K562 (cell line): ENCODE data around the gene GGT6. TPM values are rescaled to one million over a fixed set of nuclear protein-coding genes. Genes with fewer than 3 reads are reported as not detected.

Experiments used
- ATAC-seq: fragments of 200-7000 bp; cut with Tn5 transposase; 3 replicates; pipeline ENCODE4 v1.9.1; 2020; ENCODE audit warnings: moderate library complexity
- BruUV-seq: library from RNA; stranded (reverse); fragments of 400-500 nt; replicated peaks from 2 replicates; lab custom pipeline; 2021; lab: Mats Ljungman, UMichigan
- CTCF ChIA-PET: fragments of 300-600 bp; formaldehyde crosslinking; extraction: SDS; loops from one replicate; lab custom pipeline; 2021; ENCODE audit warnings: low intra/inter-chr PET ratio; lab: Yijun Ruan, JAX
- POLR2A ChIA-PET: fragments of 300-600, 350-650 bp; sonication (Branson Sonifier 250); formaldehyde crosslinking; extraction: SDS; loops from one replicate; lab custom pipeline; 2021; ENCODE audit warnings: antibody characterized with exemption, inconsistent platforms; lab: Yijun Ruan, JAX
- DNase-seq, 4 experiments: peaks; one replicate each; pipeline versions ENCODE4 v3.0.0 to v3.0.0-alpha.2; 2011 to 2018; ENCODE audit warnings: low spot score in 3 of 4, mixed read lengths in 3 of 4; ENCODE audit errors: extremely low read depth in 1 of 4
- FAIRE-seq: peaks from 2 replicates; lab custom pipeline; 2011; peaks lifted over from hg19 to GRCh38; lab: Jason Lieb, UNC
- H2AFZ ChIP-seq: 2 replicates; pipeline ENCODE4 v1.6.0; 2011; ENCODE audit warnings: low read depth, low read length, control low read depth, inconsistent platforms
- H3K27ac ChIP-seq: fragments of 200-600 bp; 3 replicates; pipeline ENCODE4 v1.8.0; 2011; ENCODE audit warnings: low read depth, mild to moderate bottlenecking, control low read depth, inconsistent platforms, low read length, moderate library complexity, mixed read lengths; ENCODE audit errors: extremely low read depth
- H3K27me3 ChIP-seq, 2 experiments: fragments of 300-600 bp in 1 of 2; 2 replicates in 1 of 2; 3 replicates in 1 of 2; pipeline versions ENCODE4 v1.6.0 to v1.8.0; 2011; ENCODE audit warnings: inconsistent platforms in 2 of 2, low read length in 2 of 2, mild to moderate bottlenecking in 1 of 2, mixed read lengths in 1 of 2, moderate library complexity in 1 of 2; ENCODE audit not compliant: control insufficient read depth in 2 of 2, insufficient read depth in 2 of 2
- H3K36me3 ChIP-seq: fragments of 300-600 bp; 3 replicates; pipeline ENCODE4 v1.8.0; 2011; ENCODE audit warnings: mild to moderate bottlenecking, low read length, inconsistent platforms; ENCODE audit not compliant: control insufficient read depth, insufficient read depth
- H3K4me1 ChIP-seq, 2 experiments: fragments of 200-600 bp in 1 of 2; replicated peaks in 1 of 2; 2 replicates in 1 of 2; 3 replicates in 1 of 2; pipeline versions ENCODE4 v1.5.1 to v1.8.0; 2011; ENCODE audit warnings: inconsistent platforms in 2 of 2, low read length in 2 of 2, mild to moderate bottlenecking in 1 of 2, mixed read lengths in 1 of 2, moderate library complexity in 1 of 2; ENCODE audit not compliant: control insufficient read depth in 2 of 2, insufficient read depth in 2 of 2
- H3K4me2 ChIP-seq: 2 replicates; pipeline ENCODE4 v1.6.1; 2011; ENCODE audit warnings: low read length, control low read depth, inconsistent platforms, mixed read lengths; ENCODE audit not compliant: insufficient read depth
- H3K4me3 ChIP-seq: fragments of 200-600 bp; sonication (generic), shearing (Covaris generic); 2 replicates; pipeline ENCODE4 v1.5.1; 2016; ENCODE audit warnings: control low read depth, inconsistent platforms
- H3K79me2 ChIP-seq: fragments of 200-600 bp; 3 replicates; pipeline ENCODE4 v1.8.0; 2011; ENCODE audit warnings: low read length, inconsistent platforms; ENCODE audit not compliant: control insufficient read depth, insufficient read depth
- H3K9ac ChIP-seq, 2 experiments: 2 replicates each; pipeline versions ENCODE4 v1.6.0 to v1.6.1; 2011; ENCODE audit warnings: low read depth in 2 of 2, low read length in 2 of 2, control low read depth in 1 of 2, inconsistent platforms in 1 of 2, mild to moderate bottlenecking in 1 of 2, mixed read lengths in 1 of 2; ENCODE audit not compliant: insufficient read depth in 1 of 2
- H3K9me1 ChIP-seq: one replicate; pipeline ENCODE4 v1.6.0; 2011; ENCODE audit warnings: inconsistent platforms, mild to moderate bottlenecking, low read length, moderate library complexity; ENCODE audit not compliant: control insufficient read depth, insufficient read depth
- H3K9me3 ChIP-seq: replicated peaks from 2 replicates; pipeline ENCODE4 v1.5.1; 2011; ENCODE audit warnings: low read depth, low read length, inconsistent platforms; ENCODE audit not compliant: control insufficient read depth, insufficient read depth
- H4K20me1 ChIP-seq: replicated peaks from 2 replicates; pipeline ENCODE4 v1.6.1; 2011; ENCODE audit warnings: low read length, inconsistent platforms, mixed read lengths; ENCODE audit not compliant: control insufficient read depth, insufficient read depth
- FOXA3 ChIP-seq, 2 experiments: fragments of 450-650 bp in 1 of 2; sonication (generic) in 1 of 2; formaldehyde crosslinking; IDR thresholded peaks in 1 of 2; conservative IDR thresholded peaks in 1 of 2; 2 replicates each; pipeline versions ENCODE4 v1.4.0 to v1.8.0; 2020 to 2022; ENCODE audit warnings: mild to moderate bottlenecking in 2 of 2, missing genetic modification reagents in 1 of 2
- RBFOX2 ChIP-seq: fragments of 200-400 bp; formaldehyde crosslinking; IDR thresholded peaks from 2 replicates; pipeline ENCODE4 v1.6.1; 2017; ENCODE audit warnings: low read depth, mild to moderate bottlenecking, low read length, moderate library complexity
- RFX1 ChIP-seq: fragments of 450-650 bp; IDR thresholded peaks from 2 replicates; pipeline ENCODE4 v1.6.1; 2016; ENCODE audit warnings: mild to moderate bottlenecking, moderate library complexity
- RHOXF2B ChIP-seq: fragments of 250-450 bp; sonication (Bioruptor Pico); conservative IDR thresholded peaks from 2 replicates; pipeline ENCODE4 v1.5.1; 2021
- ZNF23 ChIP-seq: fragments of 250-450 bp; sonication (Bioruptor Pico); IDR thresholded peaks from 2 replicates; pipeline ENCODE4 v1.4.0; 2020; ENCODE audit warnings: mild to moderate bottlenecking
- ZNF551 ChIP-seq: fragments of 250-450 bp; sonication (Bioruptor Pico); IDR thresholded peaks from 2 replicates; pipeline ENCODE4 v1.5.0; 2021; ENCODE audit warnings: mild to moderate bottlenecking, moderate library complexity
- WGBS: fragments of 100-300 bp; shearing (Covaris generic); methylation state at CpG from one replicate; pipeline ENCODE4 v1.1.6; 2016; ENCODE audit warnings: low coverage, mixed read lengths; ENCODE audit not compliant: insufficient coverage; ENCODE audit errors: missing lambda C conversion rate; 5-methylcytosine and 5-hydroxymethylcytosine counted together
- in situ Hi-C: fragments of 300-500 bp; cut with MboI; formaldehyde crosslinking; loops from 4 replicates; pipeline ENCODE4 v1.15.0; 2018; ENCODE audit warnings: inconsistent platforms, mixed read lengths
- intact Hi-C: fragments of 100-400 bp; cut with micrococcal nuclease; formaldehyde crosslinking; loops from 2 replicates; pipeline ENCODE4 v1.14.2; 2022
- polyA plus RNA-seq, 8 experiments: library from polyadenylated mRNA; depleted of rRNA in 4 of 8; stranded (reverse) in 5 of 8; unstranded in 3 of 8; fragments of >200 nt; fragmentation: Nextera tagmentation in 2 of 8; fragmentation: Illumina TruSeq in 1 of 8; extraction: Ambion mirVana in 2 of 8; extraction: Trizol in 1 of 8; gene quantifications; 2 replicates each; pipeline versions ENCODE4 v1.2.1 to v1.2.3, GENCODE V29; 2011 to 2014; ENCODE audit warnings: inconsistent platforms in 1 of 8, missing spikeins in 1 of 8
- total RNA-seq, 7 experiments: library from RNA; depleted of rRNA in 6 of 7; stranded (reverse); fragments of >200 nt in 6 of 7; fragmentation: Illumina TruSeq in 2 of 7; extraction: Trizol in 2 of 7; gene quantifications; 2 replicates each; pipeline versions ENCODE4 v1.2.1 to v1.2.3, GENCODE V29; 2011 to 2021; ENCODE audit warnings: low replicate concordance in 1 of 7
- TF ChIP-seq, protein P1 (sequence below): fragments of 250-450 bp; sonication (Bioruptor Pico); IDR thresholded peaks from 2 replicates; pipeline ENCODE4 v1.4.0; 2020

The GGT6 gene
- total and polyA plus RNA-seq, 9 of the 15 experiments (the other 6 are each of a cell fraction or from before 2014, with no cell fraction given): 0.09 TPM; not detected in 8

DNA sequence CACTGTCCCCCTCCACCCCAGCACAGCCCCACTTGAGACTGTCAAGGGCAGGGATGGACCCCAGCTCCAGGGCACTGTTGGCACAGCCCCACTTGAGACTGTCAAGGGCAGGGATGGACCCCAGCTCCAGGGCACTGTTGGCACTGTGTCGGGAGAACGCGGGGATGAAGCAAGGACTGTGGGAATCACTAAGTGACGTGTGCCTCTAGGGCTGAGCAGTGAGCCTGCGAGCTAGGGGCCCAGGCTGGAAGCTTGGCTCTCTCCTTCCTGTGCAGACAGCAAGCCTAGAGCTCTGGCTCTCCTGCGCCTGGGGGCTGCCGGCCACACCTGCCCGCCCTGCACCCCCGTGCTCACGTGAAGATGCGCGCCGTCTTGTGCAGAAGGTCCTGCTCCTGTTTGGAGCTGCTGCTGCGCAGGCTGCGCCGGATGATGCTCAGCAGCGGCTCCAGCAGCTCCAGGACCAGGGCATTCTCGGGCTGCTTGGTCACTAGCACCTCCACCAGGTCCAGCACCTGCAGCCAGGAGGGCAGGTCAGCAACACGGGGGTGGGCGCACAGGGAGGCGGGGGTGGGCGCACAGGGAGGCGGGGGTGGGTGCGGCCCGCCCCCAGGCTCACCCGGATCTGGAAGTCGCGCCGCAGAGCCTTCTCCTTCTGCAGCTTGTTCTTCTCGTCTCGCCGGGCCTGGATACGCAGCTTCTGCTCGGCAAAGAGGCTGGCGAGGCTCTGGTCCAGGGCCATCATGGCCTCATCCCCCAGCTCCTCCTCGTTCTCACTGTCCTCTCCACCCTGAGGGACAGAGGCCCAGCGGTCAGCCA lies 16.0 kb downstream of the GGT6 start:
- WGBS: 98% methylated on average over 7 of the region's 37 CpGs

More for the DNA sequence above, 16.0 kb downstream of the GGT6 start:
- Histone ChIP-seq H3K4me1 (peaks cover 0 to 55% of the 10 kb centered on the region in 2 experiments; a peak in 2 of 5 replicates), H3K9me3 (no peaks in the 10 kb centered on the region), H2AFZ (no peak overlapping the region), H3K9me1 (no peaks in the 10 kb centered on the region), H3K9ac (no peak overlapping the region; a peak in 1 of 4 replicates), H3K4me3 (no peak overlapping the region), H3K27ac (no peak overlapping the region), H3K27me3 (no peaks in the 10 kb centered on the region), H4K20me1 (no peaks in the 10 kb centered on the region), H3K79me2 (no peaks in the 10 kb centered on the region), H3K36me3 (peaks cover 90% of the 10 kb centered on the region; the same call in 2 of the 3 replicates), H3K4me2 (no peak overlapping the region)
- ChIA-PET CTCF (no interaction called here), POLR2A (no interaction called here)
- BruUV-seq: no TSS peak
- TF ChIP-seq RBFOX2 (peak; percentile 23), RHOXF2B (CRISPR knock-in tag) (no peak), ZNF23 (CRISPR knock-in tag) (no peak), FOXA3 (CRISPR knock-in tag; conservative IDR thresholded peaks at IDR 0.05 in 1 of 2, IDR thresholded peaks at IDR 0.05 in 1 of 2) (no peak), ZNF551 (no peak), RFX1 (no peak)
- TF ChIP-seq, protein P1, sequence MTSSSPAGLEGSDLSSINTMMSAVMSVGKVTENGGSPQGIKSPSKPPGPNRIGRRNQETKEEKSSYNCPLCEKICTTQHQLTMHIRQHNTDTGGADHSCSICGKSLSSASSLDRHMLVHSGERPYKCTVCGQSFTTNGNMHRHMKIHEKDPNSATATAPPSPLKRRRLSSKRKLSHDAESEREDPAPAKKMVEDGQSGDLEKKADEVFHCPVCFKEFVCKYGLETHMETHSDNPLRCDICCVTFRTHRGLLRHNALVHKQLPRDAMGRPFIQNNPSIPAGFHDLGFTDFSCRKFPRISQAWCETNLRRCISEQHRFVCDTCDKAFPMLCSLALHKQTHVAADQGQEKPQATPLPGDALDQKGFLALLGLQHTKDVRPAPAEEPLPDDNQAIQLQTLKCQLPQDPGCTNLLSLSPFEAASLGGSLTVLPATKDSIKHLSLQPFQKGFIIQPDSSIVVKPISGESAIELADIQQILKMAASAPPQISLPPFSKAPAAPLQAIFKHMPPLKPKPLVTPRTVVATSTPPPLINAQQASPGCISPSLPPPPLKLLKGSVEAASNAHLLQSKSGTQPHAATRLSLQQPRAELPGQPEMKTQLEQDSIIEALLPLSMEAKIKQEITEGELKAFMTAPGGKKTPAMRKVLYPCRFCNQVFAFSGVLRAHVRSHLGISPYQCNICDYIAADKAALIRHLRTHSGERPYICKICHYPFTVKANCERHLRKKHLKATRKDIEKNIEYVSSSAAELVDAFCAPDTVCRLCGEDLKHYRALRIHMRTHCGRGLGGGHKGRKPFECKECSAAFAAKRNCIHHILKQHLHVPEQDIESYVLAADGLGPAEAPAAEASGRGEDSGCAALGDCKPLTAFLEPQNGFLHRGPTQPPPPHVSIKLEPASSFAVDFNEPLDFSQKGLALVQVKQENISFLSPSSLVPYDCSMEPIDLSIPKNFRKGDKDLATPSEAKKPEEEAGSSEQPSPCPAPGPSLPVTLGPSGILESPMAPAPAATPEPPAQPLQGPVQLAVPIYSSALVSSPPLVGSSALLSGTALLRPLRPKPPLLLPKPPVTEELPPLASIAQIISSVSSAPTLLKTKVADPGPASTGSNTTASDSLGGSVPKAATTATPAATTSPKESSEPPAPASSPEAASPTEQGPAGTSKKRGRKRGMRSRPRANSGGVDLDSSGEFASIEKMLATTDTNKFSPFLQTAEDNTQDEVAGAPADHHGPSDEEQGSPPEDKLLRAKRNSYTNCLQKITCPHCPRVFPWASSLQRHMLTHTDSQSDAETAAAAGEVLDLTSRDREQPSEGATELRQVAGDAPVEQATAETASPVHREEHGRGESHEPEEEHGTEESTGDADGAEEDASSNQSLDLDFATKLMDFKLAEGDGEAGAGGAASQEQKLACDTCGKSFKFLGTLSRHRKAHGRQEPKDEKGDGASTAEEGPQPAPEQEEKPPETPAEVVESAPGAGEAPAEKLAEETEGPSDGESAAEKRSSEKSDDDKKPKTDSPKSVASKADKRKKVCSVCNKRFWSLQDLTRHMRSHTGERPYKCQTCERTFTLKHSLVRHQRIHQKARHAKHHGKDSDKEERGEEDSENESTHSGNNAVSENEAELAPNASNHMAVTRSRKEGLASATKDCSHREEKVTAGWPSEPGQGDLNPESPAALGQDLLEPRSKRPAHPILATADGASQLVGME (CRISPR knock-in tag): no peak
- intact Hi-C loops: loop anchor here (5.0 kb wide), 1 partner anchor 122 kb away; no protein-coding TSS in a partner anchor
- ATAC-seq (no peak), FAIRE-seq (no peak), DNase-seq (no peak)
- in situ Hi-C loops: no loop called here
